NCI-H2227 (cell line): ENCODE measurements around the gene ESRRB.

Source experiments
- DNase-seq: peaks from one replicate; lab custom pipeline; 2025; ENCODE audit not compliant: unreplicated experiment; lab: John Stamatoyannopoulos, UW

The ESRRB gene

GRCh38 chr14:76537906-76538647 lies 162.1 kb downstream of the ESRRB start:
- DNase-seq: no peak

GRCh38 chr14:76538648-76539008 lies 162.7 kb downstream of the ESRRB start:
- DNase-seq: no peak

- DNase-seq: no peak
These were observed 163.2 kb downstream of the ESRRB start for GRCh38 chr14:76539130-76539529.

- DNase-seq: peak; percentile 49
These were observed 165.8 kb downstream of the ESRRB start for GRCh38 chr14:76541594-76542219.

- peak; percentile 52 for DNase-seq
These were observed 170.7 kb downstream of the ESRRB start for GRCh38 chr14:76546426-76547221.

GRCh38 chr14:76547831-76548230 lies 171.9 kb downstream of the ESRRB start:
- no peak for DNase-seq

- DNase-seq: no peak
These were observed 174.6 kb downstream of the ESRRB start for GRCh38 chr14:76550534-76550933.

- DNase-seq: no peak
These were observed 175.2 kb downstream of the ESRRB start for GRCh38 chr14:76551116-76551515.
